ENCODE results near the gene FAM221B.

The FAM221B gene

GRCh38 chr9:35792024-35792813, 36.3 kb downstream of the FAM221B start:
- DNase-seq (ENCODE audit: low read depth in 2 of 2), result no peak

DNA sequence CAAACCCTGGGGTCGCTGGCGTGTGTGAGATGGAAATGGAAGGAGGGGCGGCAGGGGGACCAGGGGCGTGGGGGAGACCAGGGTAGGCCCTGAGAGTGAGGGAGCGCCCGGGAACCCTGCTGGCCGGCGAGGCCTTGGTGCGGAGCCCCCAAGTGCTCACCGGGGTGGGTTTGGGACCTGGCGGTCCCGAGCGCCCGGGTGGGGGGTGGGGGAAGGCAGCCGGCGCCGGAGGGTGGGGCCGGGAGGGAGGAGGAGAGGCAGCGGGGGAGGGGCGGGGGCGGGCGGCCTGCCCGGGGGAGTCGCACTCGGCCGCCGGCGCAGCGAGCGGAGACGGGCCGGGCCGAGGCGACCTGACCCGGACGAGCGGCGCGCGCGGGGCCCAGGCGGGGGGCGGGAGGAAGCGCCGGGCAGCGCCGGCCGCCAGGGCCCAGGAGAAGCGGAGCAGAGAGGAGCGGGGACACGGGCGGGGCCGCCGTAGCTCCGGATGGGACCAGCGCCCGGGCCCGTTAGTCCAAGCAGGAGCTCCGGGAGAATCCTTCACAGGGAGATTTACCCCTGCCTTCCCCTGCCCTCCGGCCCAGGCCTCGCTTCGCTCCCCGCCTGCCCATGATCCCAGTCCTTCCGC, 37.1 kb downstream of the FAM221B start, which contains the start of gene NPR2:
NPR2 (plus strand) TSS at position 295 of the 625 bp plus-strand sequence. CDS start 818 bp downstream, outside the sequence.
- no peak for DNase-seq (ENCODE audit: low read depth in 2 of 2)

DNA sequence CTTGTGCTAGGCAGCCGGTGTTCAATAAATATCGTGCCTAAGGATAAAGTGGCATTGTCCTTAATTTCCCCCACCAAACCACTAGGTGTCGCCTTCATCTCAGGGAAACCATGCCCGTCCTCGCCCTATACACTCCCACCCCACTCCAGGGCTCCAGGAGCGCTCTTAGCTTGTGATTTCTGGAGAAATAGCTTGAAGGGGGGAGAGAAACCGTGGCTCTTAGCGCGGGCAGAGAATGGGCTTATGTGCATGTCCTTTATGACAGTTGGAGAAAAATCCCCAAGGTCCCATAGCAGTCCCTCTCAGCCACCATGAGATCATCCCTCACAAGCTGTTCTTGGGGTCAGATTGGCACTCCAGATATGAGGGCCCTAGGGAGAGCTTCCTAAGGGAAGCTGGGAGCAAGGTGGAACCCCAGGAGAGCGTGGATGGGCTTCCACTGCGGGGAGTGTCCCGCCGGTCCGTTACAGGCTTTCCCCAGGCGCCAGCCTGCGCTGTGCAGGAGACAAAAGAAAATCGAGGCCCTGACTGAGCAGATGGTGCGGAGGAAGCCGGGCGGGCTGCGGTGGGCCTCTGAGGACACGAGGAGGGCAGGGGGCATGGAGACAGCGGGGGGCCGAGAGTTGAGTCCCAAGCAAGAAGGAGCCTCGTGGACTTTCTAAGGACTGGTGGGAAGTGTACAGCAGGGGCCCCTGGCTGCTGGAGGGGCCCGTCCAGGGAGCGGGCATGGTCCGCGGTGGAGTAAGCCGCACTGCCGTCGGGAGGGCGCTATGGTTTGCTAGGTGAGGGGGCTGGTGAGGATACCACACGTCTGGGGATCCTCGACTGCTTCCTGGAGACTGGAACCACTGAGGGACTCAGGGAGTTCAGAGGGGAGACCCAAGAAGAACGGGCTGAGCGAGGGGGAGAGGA, 37.9 kb downstream of the FAM221B start:
- peak; percentile 23 to 24 for DNase-seq (ENCODE audit: low read depth in 2 of 2)

- DNase-seq (ENCODE audit: low read depth in 2 of 2), result no peak
Observed at GRCh38 chr9:35790025-35790384, 38.5 kb downstream of the FAM221B start.

DNA sequence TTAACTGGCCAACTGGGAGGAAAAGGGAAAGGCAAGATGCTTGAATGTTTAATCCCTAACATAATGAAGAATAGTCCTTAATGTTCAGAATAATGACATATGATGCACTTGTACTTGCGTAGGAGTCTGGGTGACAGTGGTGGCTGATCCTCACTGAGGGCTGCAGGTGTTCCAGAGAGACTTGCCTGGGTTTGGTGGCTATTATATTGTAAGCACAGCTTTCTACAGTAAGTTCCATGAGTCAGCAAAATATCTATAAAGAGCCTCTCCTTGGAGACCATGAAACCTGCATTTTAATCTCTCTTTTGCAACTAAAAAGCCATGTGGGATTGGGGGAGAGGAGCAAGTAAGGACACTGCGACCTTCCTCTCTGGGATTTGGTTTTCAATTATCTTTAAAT, 39.0 kb downstream of the FAM221B start:
- no peak for DNase-seq (ENCODE audit: low read depth in 2 of 2)

DNA sequence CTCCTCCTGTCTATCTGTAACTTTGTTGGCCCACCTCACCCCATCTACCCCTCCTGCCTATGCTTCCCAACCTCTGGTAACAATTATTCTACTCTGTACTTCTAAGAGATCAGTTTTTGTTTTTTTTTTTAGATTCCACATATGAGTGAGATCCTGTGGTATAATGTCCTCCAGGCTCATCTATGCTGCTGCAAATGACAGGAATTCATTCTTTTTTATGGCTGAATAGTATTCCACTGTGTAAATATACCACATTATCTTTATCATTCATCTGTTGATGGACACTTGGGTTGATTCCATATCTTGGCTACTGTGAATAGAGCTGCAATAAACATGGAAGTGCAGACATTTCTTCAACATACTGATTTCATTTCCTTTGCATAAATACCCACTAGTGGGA, 45.1 kb downstream of the FAM221B start:
- no peak for DNase-seq (ENCODE audit: low read depth in 2 of 2)

- no peak for DNase-seq (ENCODE audit: low read depth in 2 of 2)
Observed at GRCh38 chr9:35781066-35781465, 47.5 kb downstream of the FAM221B start.

DNA sequence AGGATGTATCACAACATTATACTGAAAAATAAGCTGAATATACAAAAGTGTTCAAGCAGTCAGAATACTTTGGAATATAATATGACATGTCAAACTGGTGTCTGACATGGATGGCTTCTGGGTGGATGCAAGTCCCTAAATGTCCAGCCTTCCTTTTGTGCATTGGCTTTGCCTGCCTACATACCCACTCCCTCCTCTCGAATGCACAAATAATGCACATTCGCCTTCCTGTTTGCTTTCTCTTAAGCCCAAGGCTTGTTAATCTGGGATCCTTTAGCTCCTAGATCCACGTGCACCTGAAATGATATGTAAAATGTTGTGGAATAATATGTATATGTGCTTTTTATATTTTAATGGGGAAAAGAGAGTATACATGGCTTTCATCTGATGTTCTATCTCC, 50.0 kb downstream of the FAM221B start:
- no peak for DNase-seq (ENCODE audit: low read depth in 2 of 2)

GRCh38 chr9:35776018-35776417, 52.5 kb downstream of the FAM221B start:
- no peak for DNase-seq (ENCODE audit: low read depth in 2 of 2)

GRCh38 chr9:35774907-35775635, 53.5 kb downstream of the FAM221B start:
- no peak for DNase-seq (ENCODE audit: low read depth in 2 of 2)

DNA sequence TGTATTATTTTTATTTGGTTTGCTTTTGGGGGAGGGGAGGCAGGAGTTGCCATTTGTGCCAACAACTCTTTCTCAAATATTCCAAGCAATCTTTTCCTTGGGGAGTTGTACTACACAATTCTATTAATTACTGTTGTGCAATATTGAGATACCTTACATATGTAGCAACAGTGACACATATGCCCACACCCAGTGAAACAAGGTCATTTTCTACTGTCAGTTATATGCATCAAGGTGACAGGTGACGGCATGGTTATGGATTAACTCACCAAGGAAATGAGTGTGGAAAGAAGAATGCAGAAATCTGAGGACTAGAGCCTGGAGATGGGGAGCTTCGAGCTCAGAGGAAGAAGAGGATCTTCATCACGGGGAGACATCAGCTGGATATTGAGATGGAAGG, 56.6 kb downstream of the FAM221B start:
- DNase-seq (ENCODE audit: low read depth in 2 of 2), result no peak

GRCh38 chr9:35771534-35771933, 57.0 kb downstream of the FAM221B start:
- no peak for DNase-seq (ENCODE audit: low read depth in 2 of 2)

DNA sequence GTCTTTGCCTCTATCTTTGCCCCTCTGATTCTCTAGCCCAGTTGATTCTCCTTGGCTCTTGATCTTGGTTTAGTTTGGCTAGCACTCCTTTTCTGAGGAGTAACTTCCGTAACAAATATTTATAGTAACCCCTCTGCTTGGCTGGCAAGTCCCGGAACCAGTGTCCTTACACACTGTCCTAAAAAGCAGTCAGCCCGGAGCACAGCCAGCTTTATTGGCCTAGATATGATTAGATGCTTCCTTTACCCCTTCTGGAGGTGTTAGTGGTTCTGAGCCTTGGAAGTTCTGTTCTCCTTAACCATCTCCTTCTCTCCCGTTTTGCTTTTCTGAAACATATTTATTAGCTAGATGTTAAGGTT, 57.5 kb downstream of the FAM221B start:
- no peak for DNase-seq (ENCODE audit: low read depth in 2 of 2)

GRCh38 chr9:35769763-35770162, 58.8 kb downstream of the FAM221B start:
- DNase-seq (ENCODE audit: low read depth in 2 of 2), result no peak

DNA sequence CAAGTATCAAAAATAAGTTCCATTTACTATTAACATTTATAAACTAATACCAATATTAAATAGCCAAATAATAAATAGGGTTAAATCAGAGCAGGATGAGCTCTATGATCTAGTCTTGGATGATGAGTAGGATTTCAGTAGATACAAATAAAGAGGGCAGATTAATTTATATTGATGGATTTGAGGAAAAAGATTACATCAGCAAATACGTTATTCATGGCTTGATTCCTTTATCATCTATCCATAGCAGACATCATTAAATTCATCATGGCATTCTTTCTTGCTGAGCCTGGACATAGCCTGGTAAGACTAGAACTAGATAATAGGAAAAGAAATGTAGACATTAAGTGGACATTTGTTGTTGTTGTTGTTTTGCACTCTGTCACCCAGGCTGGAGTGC, 61.1 kb downstream of the FAM221B start:
- DNase-seq (ENCODE audit: low read depth in 2 of 2), result no peak

DNA sequence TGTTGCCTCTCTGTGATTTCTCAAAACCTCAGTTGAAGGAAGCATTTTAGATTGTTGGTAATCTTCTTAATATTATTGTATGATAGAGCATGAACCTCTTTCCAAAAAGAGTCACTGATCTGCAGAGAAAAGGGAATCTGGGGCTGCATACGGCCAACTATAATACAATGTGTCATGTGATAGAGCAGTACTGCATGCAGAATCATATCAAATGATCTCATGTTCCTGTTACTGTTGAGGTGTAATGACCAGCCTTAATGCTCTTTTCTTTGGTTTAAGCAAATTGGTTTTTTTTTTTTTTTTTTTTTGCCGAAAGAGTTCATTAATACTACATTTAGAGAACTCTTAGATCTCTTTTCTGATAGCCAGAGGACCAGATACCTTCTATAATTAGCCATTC, 61.5 kb downstream of the FAM221B start:
- no peak for DNase-seq (ENCODE audit: low read depth in 2 of 2)
